ENCODE data around the gene BNIP5. TPM values are rescaled to one million over a fixed set of nuclear protein-coding genes. Genes with fewer than 3 reads are reported as not detected.

Gene BNIP5
- total and polyA plus RNA-seq, 2 of the 13 experiments (the other 11 are each of a cell fraction or from before 2014, with no cell fraction given), result not detected

DNA sequence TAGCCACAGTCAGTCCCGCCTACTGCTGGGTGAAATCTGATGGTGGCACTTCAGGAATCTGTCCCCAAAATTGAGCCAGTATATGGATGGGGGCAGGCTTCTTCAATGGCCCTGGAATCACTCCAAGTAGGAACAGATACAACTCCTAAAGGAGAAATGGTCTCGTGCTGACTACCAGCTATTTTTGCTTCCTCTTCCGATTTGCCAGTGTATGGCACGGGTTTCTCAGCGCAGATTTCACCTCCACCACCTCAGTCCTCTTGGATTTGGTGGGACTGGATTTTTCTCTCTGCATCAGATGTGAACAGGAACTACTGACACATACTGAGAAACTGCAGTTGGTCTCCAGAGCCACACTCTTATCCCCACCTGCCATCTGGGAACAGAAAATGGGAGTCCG is 39.6 kb downstream of the BNIP5 start:
- TF ChIP-seq ZNF264 (CRISPR knock-in tag; IDR thresholded peaks at IDR 0.05) (no peak), MBNL3 (CRISPR knock-in tag; conservative IDR thresholded peaks at IDR 0.05) (no peak), ZNF672 (CRISPR knock-in tag; IDR thresholded peaks at IDR 0.05) (no peak), ZNF766 (CRISPR knock-in tag; IDR thresholded peaks at IDR 0.05; ENCODE audit: borderline replicate concordance) (no peak), KLF9 (CRISPR knock-in tag; IDR thresholded peaks at IDR 0.05; ENCODE audit: low read depth) (no peak), IKZF4 (CRISPR knock-in tag; IDR thresholded peaks at IDR 0.05; ENCODE audit: borderline replicate concordance, low read depth, not compliant biosample characterization) (no peak), KDM1A (CRISPR knock-in tag; IDR thresholded peaks at IDR 0.05) (no peak), PAF1 (CRISPR knock-in tag; IDR thresholded peaks at IDR 0.05) (no peak), SRY (CRISPR knock-in tag; IDR thresholded peaks at IDR 0.05) (no peak), SCMH1 (CRISPR knock-in tag; IDR thresholded peaks at IDR 0.05; ENCODE audit: borderline replicate concordance) (no peak), PHF8 (CRISPR knock-in tag; IDR thresholded peaks at IDR 0.05) (no peak), ZNF543 (CRISPR knock-in tag; IDR thresholded peaks at IDR 0.05) (no peak), SMAD9 (CRISPR knock-in tag; IDR thresholded peaks at IDR 0.05) (no peak), ZNF790 (CRISPR knock-in tag; IDR thresholded peaks at IDR 0.05; ENCODE audit: borderline replicate concordance) (no peak)
- TF ChIP-seq, protein P1, sequence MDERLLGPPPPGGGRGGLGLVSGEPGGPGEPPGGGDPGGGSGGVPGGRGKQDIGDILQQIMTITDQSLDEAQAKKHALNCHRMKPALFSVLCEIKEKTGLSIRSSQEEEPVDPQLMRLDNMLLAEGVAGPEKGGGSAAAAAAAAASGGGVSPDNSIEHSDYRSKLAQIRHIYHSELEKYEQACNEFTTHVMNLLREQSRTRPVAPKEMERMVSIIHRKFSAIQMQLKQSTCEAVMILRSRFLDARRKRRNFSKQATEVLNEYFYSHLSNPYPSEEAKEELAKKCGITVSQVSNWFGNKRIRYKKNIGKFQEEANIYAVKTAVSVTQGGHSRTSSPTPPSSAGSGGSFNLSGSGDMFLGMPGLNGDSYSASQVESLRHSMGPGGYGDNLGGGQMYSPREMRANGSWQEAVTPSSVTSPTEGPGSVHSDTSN (CRISPR knock-in tag; IDR thresholded peaks at IDR 0.05), result no peak
- TF ChIP-seq, protein P2, sequence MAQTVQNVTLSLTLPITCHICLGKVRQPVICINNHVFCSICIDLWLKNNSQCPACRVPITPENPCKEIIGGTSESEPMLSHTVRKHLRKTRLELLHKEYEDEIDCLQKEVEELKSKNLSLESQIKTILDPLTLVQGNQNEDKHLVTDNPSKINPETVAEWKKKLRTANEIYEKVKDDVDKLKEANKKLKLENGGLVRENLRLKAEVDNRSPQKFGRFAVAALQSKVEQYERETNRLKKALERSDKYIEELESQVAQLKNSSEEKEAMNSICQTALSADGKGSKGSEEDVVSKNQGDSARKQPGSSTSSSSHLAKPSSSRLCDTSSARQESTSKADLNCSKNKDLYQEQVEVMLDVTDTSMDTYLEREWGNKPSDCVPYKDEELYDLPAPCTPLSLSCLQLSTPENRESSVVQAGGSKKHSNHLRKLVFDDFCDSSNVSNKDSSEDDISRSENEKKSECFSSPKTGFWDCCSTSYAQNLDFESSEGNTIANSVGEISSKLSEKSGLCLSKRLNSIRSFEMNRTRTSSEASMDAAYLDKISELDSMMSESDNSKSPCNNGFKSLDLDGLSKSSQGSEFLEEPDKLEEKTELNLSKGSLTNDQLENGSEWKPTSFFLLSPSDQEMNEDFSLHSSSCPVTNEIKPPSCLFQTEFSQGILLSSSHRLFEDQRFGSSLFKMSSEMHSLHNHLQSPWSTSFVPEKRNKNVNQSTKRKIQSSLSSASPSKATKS (CRISPR knock-in tag; IDR thresholded peaks at IDR 0.05), result no peak
- TF ChIP-seq, protein P3, sequence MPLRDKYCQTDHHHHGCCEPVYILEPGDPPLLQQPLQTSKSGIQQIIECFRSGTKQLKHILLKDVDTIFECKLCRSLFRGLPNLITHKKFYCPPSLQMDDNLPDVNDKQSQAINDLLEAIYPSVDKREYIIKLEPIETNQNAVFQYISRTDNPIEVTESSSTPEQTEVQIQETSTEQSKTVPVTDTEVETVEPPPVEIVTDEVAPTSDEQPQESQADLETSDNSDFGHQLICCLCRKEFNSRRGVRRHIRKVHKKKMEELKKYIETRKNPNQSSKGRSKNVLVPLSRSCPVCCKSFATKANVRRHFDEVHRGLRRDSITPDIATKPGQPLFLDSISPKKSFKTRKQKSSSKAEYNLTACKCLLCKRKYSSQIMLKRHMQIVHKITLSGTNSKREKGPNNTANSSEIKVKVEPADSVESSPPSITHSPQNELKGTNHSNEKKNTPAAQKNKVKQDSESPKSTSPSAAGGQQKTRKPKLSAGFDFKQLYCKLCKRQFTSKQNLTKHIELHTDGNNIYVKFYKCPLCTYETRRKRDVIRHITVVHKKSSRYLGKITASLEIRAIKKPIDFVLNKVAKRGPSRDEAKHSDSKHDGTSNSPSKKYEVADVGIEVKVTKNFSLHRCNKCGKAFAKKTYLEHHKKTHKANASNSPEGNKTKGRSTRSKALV (CRISPR knock-in tag; IDR thresholded peaks at IDR 0.05), result no peak
- FAIRE-seq, result no peak
- no peaks in the 10 kb centered on the region for H3K36me3 ChIP-seq (replicated peaks in 1 of 2; ENCODE audit: control insufficient read depth in 1 of 2, insufficient read depth in 2 of 2, low read length in 2 of 2)
- H3K4me1 ChIP-seq (ENCODE audit: insufficient read depth, low read length), result no peaks in the 10 kb centered on the region
- H3K79me2 ChIP-seq (ENCODE audit: insufficient read depth, low read length), result no peaks in the 10 kb centered on the region
- no TSS peak for BruUV-seq (replicated peaks)
- ATAC-seq, result no peak
- H3K27ac ChIP-seq (ENCODE audit: extremely low read length, insufficient read depth, low read length), result no peak overlapping the region
- in situ Hi-C loops (cut with HindIII; ENCODE audit: extremely low pct_ligation_motif_present, low pct_unique_long_range_greater_than_20kb), result no loop called here
- H3K4me2 ChIP-seq (ENCODE audit: low read depth, low read length), result no peak overlapping the region
- POLR2A ChIA-PET, result no interaction called here
- 51% methylated on average over 6 of the region's 6 CpGs for WGBS (ENCODE audit: low lambda C conversion rate)
- no peak overlapping the region for H3K4me3 ChIP-seq (replicated peaks in 1 of 3; ENCODE audit: insufficient read depth in 1 of 3, low read depth in 2 of 3, low read length in 3 of 3)
- no peak overlapping the region for H2AFZ ChIP-seq (ENCODE audit: low read length)
- peaks cover 6 to 35% of the 10 kb centered on the region in 2 experiments; a peak in 3 of 5 replicates for H3K27me3 ChIP-seq (ENCODE audit: control insufficient read depth in 1 of 2, insufficient read depth in 2 of 2, low read length in 2 of 2)
- no peaks in the 10 kb centered on the region for H3K9me3 ChIP-seq (ENCODE audit: low read length)
- CTCF ChIA-PET (ENCODE audit: low intra/inter-chr PET ratio, low total read pairs), result no interaction called here
- intact Hi-C loops (cut with micrococcal nuclease; ENCODE audit: unreplicated experiment), result no loop called here
- no peak for DNase-seq (ENCODE audit: low spot score)
- H3K9ac ChIP-seq (ENCODE audit: insufficient read depth, low read depth, low read length), result no peak overlapping the region
- H4K20me1 ChIP-seq (ENCODE audit: insufficient read depth, low read length), result no peaks in the 10 kb centered on the region

All from HepG2 (cell line).